H9 (cell line): ENCODE measurements around the gene CDH8. TPM values are rescaled to one million over a fixed set of nuclear protein-coding genes. Genes with fewer than 3 reads are reported as not detected.

ENCODE experiments used
- DNase-seq: peaks from one replicate; pipeline ENCODE4 v3.0.0-alpha.2; 2017
- H2AFZ ChIP-seq: one replicate; pipeline ENCODE4 v1.6.1; 2013; ENCODE audit warnings: mild to moderate bottlenecking, low read length, control low read depth, moderate library complexity
- H2AK5ac ChIP-seq: 2 replicates; pipeline ENCODE4 v1.6.1; 2013; ENCODE audit warnings: low read length, control low read depth, mixed read lengths; ENCODE audit not compliant: insufficient read length
- H2BK120ac ChIP-seq: one replicate; pipeline ENCODE4 v1.6.1; 2013; ENCODE audit warnings: low read depth, mild to moderate bottlenecking, low read length, control low read depth, inconsistent platforms; ENCODE audit not compliant: poor library complexity, severe bottlenecking
- H2BK12ac ChIP-seq: 2 replicates; pipeline ENCODE4 v1.6.1; 2013; ENCODE audit warnings: low read length, control low read depth, mixed read lengths, low read depth; ENCODE audit not compliant: insufficient read length
- H2BK15ac ChIP-seq: 2 replicates; pipeline ENCODE4 v1.6.1; 2013; ENCODE audit warnings: low read depth, low read length, control low read depth
- H2BK20ac ChIP-seq: one replicate; pipeline ENCODE4 v1.6.1; 2013; ENCODE audit warnings: low read depth, mild to moderate bottlenecking, low read length, control low read depth, inconsistent platforms; ENCODE audit not compliant: poor library complexity, severe bottlenecking
- H2BK5ac ChIP-seq: 2 replicates; pipeline ENCODE4 v1.6.1; 2013; ENCODE audit warnings: low read length, control low read depth, mixed read lengths; ENCODE audit not compliant: insufficient read length
- H3K14ac ChIP-seq: 2 replicates; pipeline ENCODE4 v1.6.1; 2013; ENCODE audit warnings: low read length, control low read depth; ENCODE audit not compliant: insufficient read depth
- H3K18ac ChIP-seq: 2 replicates; pipeline ENCODE4 v1.6.1; 2013; ENCODE audit warnings: low read depth, mild to moderate bottlenecking, mixed read lengths, low read length, control low read depth; ENCODE audit not compliant: insufficient read length
- H3K23ac ChIP-seq: 2 replicates; pipeline ENCODE4 v1.6.1; 2013; ENCODE audit warnings: low read length, control low read depth, mixed read lengths, low read depth; ENCODE audit not compliant: insufficient read length
- H3K23me2 ChIP-seq: 2 replicates; pipeline ENCODE4 v1.6.1; 2013; ENCODE audit warnings: low read depth, mild to moderate bottlenecking, mixed read lengths, low read length, control low read depth; ENCODE audit not compliant: insufficient read length, poor library complexity, severe bottlenecking
- H3K27ac ChIP-seq: 2 replicates; pipeline ENCODE4 v1.5.1; 2013; ENCODE audit warnings: low read length, control low read depth, mixed read lengths, low read depth; ENCODE audit not compliant: insufficient read length
- H3K27me3 ChIP-seq: 2 replicates; pipeline ENCODE4 v1.6.1; 2013; ENCODE audit warnings: low read length, control low read depth, inconsistent platforms; ENCODE audit not compliant: insufficient read depth
- H3K4ac ChIP-seq: 2 replicates; pipeline ENCODE4 v1.6.1; 2013; ENCODE audit warnings: low read depth, mild to moderate bottlenecking, control low read depth, inconsistent platforms, low read length, moderate library complexity
- H3K4me1 ChIP-seq: 2 replicates; pipeline ENCODE4 v1.6.1; 2013; ENCODE audit warnings: low read length, control low read depth, inconsistent platforms; ENCODE audit not compliant: insufficient read depth
- H3K4me2 ChIP-seq: 2 replicates; pipeline ENCODE4 v1.6.1; 2013; ENCODE audit warnings: low read length, control low read depth, mixed read lengths; ENCODE audit not compliant: insufficient read length, insufficient read depth
- H3K56ac ChIP-seq: 2 replicates; pipeline ENCODE4 v1.6.1; 2013; ENCODE audit warnings: low read depth, mild to moderate bottlenecking, mixed read lengths, low read length, control low read depth; ENCODE audit not compliant: insufficient read length
- H3K79me1 ChIP-seq: 2 replicates; pipeline ENCODE4 v1.6.1; 2013; ENCODE audit warnings: low read depth, mild to moderate bottlenecking, moderate library complexity, low read length, control low read depth, inconsistent platforms; ENCODE audit not compliant: insufficient read depth, poor library complexity, severe bottlenecking
- H3K79me2 ChIP-seq: 2 replicates; pipeline ENCODE4 v1.6.1; 2013; ENCODE audit warnings: low read length, control low read depth, inconsistent platforms; ENCODE audit not compliant: insufficient read depth
- H3K9ac ChIP-seq: 2 replicates; pipeline ENCODE4 v1.6.1; 2013; ENCODE audit warnings: low read length, control low read depth, mixed read lengths; ENCODE audit not compliant: insufficient read length; ENCODE audit errors: extremely low read depth
- H3K9me3 ChIP-seq: one replicate; pipeline ENCODE4 v1.6.1; 2013; ENCODE audit warnings: low read depth, low read length, inconsistent platforms; ENCODE audit not compliant: control insufficient read depth
- H3T11ph ChIP-seq: one replicate; pipeline ENCODE4 v1.6.1; 2013; ENCODE audit warnings: mild to moderate bottlenecking, low read length, control low read depth, inconsistent platforms
- H4K20me1 ChIP-seq: one replicate; pipeline ENCODE4 v1.6.1; 2013; ENCODE audit not compliant: control insufficient read depth, insufficient read length, insufficient read depth
- H4K5ac ChIP-seq: 2 replicates; pipeline ENCODE4 v1.6.1; 2013; ENCODE audit warnings: low read depth, mild to moderate bottlenecking, mixed read lengths, low read length, control low read depth; ENCODE audit not compliant: insufficient read length
- H4K8ac ChIP-seq: replicated peaks from 2 replicates; pipeline ENCODE4 v1.6.1; 2013; ENCODE audit warnings: low read length, control low read depth, mixed read lengths, low read depth; ENCODE audit not compliant: insufficient read length
- H4K91ac ChIP-seq: 2 replicates; pipeline ENCODE4 v1.6.1; 2013; ENCODE audit warnings: low read depth, mild to moderate bottlenecking, moderate library complexity, mixed read lengths, low read length, control low read depth; ENCODE audit not compliant: insufficient read length
- H3K27ac Mint-ChIP-seq, 3 experiments: 2 replicates in 2 of 3; 3 replicates in 1 of 3; pipeline ENCODE4 v1.8.0; 2020 to 2021; ENCODE audit warnings: mixed read lengths in 3 of 3, mild to moderate bottlenecking in 1 of 3, moderate library complexity in 1 of 3
- H3K27me3 Mint-ChIP-seq: 2 replicates; pipeline ENCODE4 v1.8.0; 2021; ENCODE audit warnings: low read depth, mild to moderate bottlenecking, moderate library complexity, mixed read lengths
- H3K36me3 Mint-ChIP-seq, 3 experiments: 2 replicates in 2 of 3; 3 replicates in 1 of 3; pipeline ENCODE4 v1.8.0; 2020 to 2021; ENCODE audit warnings: low read depth in 3 of 3, mixed read lengths in 3 of 3; ENCODE audit not compliant: insufficient read depth in 1 of 3
- H3K4me1 Mint-ChIP-seq, 2 experiments: 2 replicates each; pipeline ENCODE4 v1.8.0; 2020; ENCODE audit warnings: mixed read lengths in 2 of 2
- H3K4me3 Mint-ChIP-seq, 2 experiments: 2 replicates in 1 of 2; 3 replicates in 1 of 2; pipeline ENCODE4 v1.8.0; 2020 to 2021; ENCODE audit warnings: mild to moderate bottlenecking in 2 of 2, mixed read lengths in 2 of 2, moderate library complexity in 1 of 2
- H3K9me3 Mint-ChIP-seq, 2 experiments: 2 replicates in 1 of 2; 3 replicates in 1 of 2; pipeline ENCODE4 v1.8.0; 2020; ENCODE audit warnings: mild to moderate bottlenecking in 2 of 2, mixed read lengths in 2 of 2, moderate library complexity in 1 of 2
- WGBS: extraction: QIAGEN DNeasy Blood & Tissue Kit; methylation state at CpG from one replicate; pipeline ENCODE4 v1.1.7; 2013; ENCODE audit warnings: missing lambda C conversion rate, low lambda C conversion rate, mixed read lengths; ENCODE audit not compliant: insufficient read length; ENCODE audit errors: extremely low coverage; 5-methylcytosine and 5-hydroxymethylcytosine counted together
- total RNA-seq: library from RNA; stranded (reverse); gene quantifications from 2 replicates; pipeline ENCODE4 v1.2.1, GENCODE V29; 2021
- TF ChIP-seq, protein P1 (sequence below): fragments of 200-600 bp; sonication (generic); conservative IDR thresholded peaks from 3 replicates; pipeline ENCODE4 v1.8.0; 2021; ENCODE audit warnings: antibody characterized with exemption, mild to moderate bottlenecking

Gene CDH8
- total RNA-seq, 1 experiment from 2014 or later = 12.0 TPM

DNA sequence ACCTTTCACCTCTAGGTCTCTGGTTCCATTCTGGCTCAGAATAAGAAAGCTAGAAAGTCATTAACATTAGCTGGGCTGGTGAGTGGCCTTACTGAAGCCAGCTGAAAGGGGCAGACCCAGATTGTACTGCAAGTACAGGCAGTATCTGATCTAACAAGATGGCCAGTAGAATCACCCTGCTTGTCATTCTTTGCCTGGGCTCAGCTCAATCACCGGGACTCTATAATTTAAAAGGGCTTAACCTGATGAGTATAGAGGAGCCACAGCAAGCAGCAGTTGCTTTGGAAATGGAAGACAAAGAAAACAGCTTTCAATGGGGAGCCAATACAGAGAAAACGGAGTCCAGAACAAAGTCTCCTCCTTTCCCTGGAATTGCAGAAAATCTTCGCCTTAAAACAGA, 13.6 kb downstream of the CDH8 start:
- no peaks in the 10 kb centered on the region for H3K9me3 Mint-ChIP-seq
- no peak overlapping the region for H4K8ac ChIP-seq
- H3K14ac ChIP-seq = no peak overlapping the region
- H3K4me1 ChIP-seq = peaks cover 2% of the 10 kb centered on the region; the same call in 1 of the 2 replicates
- TF ChIP-seq, protein P1, sequence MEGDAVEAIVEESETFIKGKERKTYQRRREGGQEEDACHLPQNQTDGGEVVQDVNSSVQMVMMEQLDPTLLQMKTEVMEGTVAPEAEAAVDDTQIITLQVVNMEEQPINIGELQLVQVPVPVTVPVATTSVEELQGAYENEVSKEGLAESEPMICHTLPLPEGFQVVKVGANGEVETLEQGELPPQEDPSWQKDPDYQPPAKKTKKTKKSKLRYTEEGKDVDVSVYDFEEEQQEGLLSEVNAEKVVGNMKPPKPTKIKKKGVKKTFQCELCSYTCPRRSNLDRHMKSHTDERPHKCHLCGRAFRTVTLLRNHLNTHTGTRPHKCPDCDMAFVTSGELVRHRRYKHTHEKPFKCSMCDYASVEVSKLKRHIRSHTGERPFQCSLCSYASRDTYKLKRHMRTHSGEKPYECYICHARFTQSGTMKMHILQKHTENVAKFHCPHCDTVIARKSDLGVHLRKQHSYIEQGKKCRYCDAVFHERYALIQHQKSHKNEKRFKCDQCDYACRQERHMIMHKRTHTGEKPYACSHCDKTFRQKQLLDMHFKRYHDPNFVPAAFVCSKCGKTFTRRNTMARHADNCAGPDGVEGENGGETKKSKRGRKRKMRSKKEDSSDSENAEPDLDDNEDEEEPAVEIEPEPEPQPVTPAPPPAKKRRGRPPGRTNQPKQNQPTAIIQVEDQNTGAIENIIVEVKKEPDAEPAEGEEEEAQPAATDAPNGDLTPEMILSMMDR = no peak
- no peaks in the 10 kb centered on the region for H3K36me3 Mint-ChIP-seq
- H2BK120ac ChIP-seq = no peak overlapping the region
- H2BK12ac ChIP-seq = no peak overlapping the region
- H3K56ac ChIP-seq = no peak overlapping the region
- H4K5ac ChIP-seq = no peak overlapping the region
- peak overlapping the region in 2 of 3 experiments; percentile 25 to 60; a peak in 3 of 7 replicates for H3K27ac Mint-ChIP-seq
- no peak overlapping the region for H3K18ac ChIP-seq
- H3K79me1 ChIP-seq = no peaks in the 10 kb centered on the region
- no peak overlapping the region for H2BK15ac ChIP-seq
- H4K91ac ChIP-seq = no peak overlapping the region
- H3K23ac ChIP-seq = no peak overlapping the region
- H2BK5ac ChIP-seq = no peak overlapping the region
- no peaks in the 10 kb centered on the region for H3K79me2 ChIP-seq
- no peaks in the 10 kb centered on the region for H4K20me1 ChIP-seq
- no peak overlapping the region for H3K4me3 Mint-ChIP-seq
- H3K27me3 Mint-ChIP-seq = no peaks in the 10 kb centered on the region
- H3K9ac ChIP-seq = no peak overlapping the region
- H2BK20ac ChIP-seq = no peak overlapping the region
- H3K4ac ChIP-seq = no peak overlapping the region
- H3K27me3 ChIP-seq = no peaks in the 10 kb centered on the region
- DNase-seq = no peak
- H3K4me1 Mint-ChIP-seq = peaks cover 48 to 50% of the 10 kb centered on the region in 2 experiments
- WGBS = no CpG with 5 or more reads among the region's 3 CpGs
- H3K9me3 ChIP-seq = no peaks in the 10 kb centered on the region
- H3K23me2 ChIP-seq = no peaks in the 10 kb centered on the region
- H2AFZ ChIP-seq = no peak overlapping the region
- no peak overlapping the region for H3T11ph ChIP-seq
- no peak overlapping the region for H2AK5ac ChIP-seq
- H3K4me2 ChIP-seq = no peak overlapping the region
- H3K27ac ChIP-seq = no peak overlapping the region
